Upper lobe of right lung (tissue), 1 donor: ENCODE data around the gene DLEC1. TPM values are rescaled to one million over a fixed set of nuclear protein-coding genes. Genes with fewer than 3 reads are reported as not detected.

Source experiments
- ATAC-seq: fragments of 200-7000 bp; cut with Tn5 transposase; one replicate; pipeline ENCODE4 v1.9.1; 2020; ENCODE audit warnings: mild to moderate bottlenecking, moderate library complexity
- DNase-seq: peaks from one replicate; pipeline ENCODE4 v3.0.0-alpha.2; 2020
- H3K27ac ChIP-seq: fragments of 200-600 bp; one replicate; pipeline ENCODE4 v1.8.0; 2022
- H3K27me3 ChIP-seq: fragments of 200-600 bp; one replicate; pipeline ENCODE4 v1.8.0; 2022; ENCODE audit warnings: mild to moderate bottlenecking
- H3K36me3 ChIP-seq: fragments of 200-600 bp; one replicate; pipeline ENCODE4 v1.8.0; 2022
- H3K4me1 ChIP-seq: fragments of 200-600 bp; one replicate; pipeline ENCODE4 v1.8.0; 2022
- H3K4me3 ChIP-seq: fragments of 200-600 bp; one replicate; pipeline ENCODE4 v1.8.0; 2022; ENCODE audit warnings: mild to moderate bottlenecking
- H3K9me3 ChIP-seq: fragments of 200-600 bp; one replicate; pipeline ENCODE4 v1.8.0; 2022
- CTCF ChIP-seq: fragments of 200-600 bp; IDR thresholded peaks from one replicate; pipeline ENCODE4 v1.8.0; 2022; ENCODE audit warnings: antibody characterized with exemption
- intact Hi-C: fragments of 100-400 bp; cut with DNase I; formaldehyde crosslinking; loops from one replicate; pipeline ENCODE4 v1.11.0; 2022
- total RNA-seq: library from RNA; stranded (reverse); fragmentation: NEBNext Ultra II Directional; extraction: Animal tissue kit (Norgen Biotek cat#: 25700); gene quantifications from one replicate; pipeline ENCODE4 v1.2.1, GENCODE V29; 2021
- donor health status: DM: no; HTN: yes; CAD: no; lungs with severe emphysema.

The DLEC1 gene
- total RNA-seq, 1 donor from 2014 or later, result 2.7 TPM

DNA sequence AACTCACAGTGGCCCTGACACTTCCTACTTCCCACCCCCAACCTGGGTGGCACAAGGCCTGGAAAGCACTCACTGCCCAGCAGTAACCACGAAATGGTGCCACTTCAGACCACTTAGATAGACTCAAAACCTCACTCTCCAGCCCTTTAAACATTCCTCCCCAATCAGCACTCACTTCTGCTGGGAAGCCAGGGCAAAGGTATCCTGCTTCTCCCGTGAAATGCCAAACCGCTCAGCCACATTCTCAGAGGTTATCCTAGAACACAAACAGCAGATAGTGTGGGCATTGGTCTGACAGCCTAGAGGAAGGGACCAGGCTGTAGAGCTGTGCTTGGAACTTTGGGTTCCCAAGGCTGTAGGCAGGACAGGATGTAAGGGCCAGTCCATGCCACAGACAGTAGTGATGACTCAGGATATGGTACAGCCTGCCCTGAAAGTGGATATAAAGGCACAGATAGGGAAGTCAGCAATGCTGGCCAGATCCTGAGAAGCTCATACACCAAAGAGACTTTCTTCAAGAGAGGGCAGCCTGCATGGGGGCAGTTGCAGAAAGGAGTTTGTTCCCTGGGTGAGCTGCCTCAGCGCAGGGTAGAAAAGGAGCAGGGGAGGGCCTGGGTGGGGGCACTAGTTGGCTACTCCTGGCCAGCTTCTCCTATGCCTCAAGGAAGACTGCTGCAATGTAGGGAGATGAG is 88.7 kb downstream of the DLEC1 start:
- peak; percentile 77 for DNase-seq
- ATAC-seq, result peak; percentile 80

DNA sequence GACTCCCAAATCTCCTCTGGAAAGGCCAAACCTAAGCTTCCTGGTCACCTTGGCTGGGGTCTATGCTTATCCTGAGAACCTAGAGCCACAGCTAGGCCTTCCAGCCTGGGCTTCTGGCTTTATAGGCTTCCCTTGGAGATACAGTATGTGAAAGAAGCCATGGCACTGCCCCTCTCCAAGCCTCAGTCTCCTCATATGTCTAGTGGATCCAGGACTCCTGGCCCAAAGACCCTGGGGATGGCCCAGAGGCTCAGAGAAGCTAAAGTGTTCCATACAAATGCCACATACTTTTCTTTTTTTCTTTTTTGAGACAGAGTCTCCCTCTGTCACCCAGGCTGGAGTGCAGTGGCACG is 89.3 kb downstream of the DLEC1 start:
- H3K4me3 ChIP-seq, result no peak overlapping the region
- H3K4me1 ChIP-seq, result peaks cover 8% of the 10 kb centered on the region
- peaks cover 100% of the 10 kb centered on the region for H3K36me3 ChIP-seq
- no peaks in the 10 kb centered on the region for H3K9me3 ChIP-seq
- ATAC-seq, result no peak
- TF ChIP-seq CTCF, result no peak
- no peak for DNase-seq
- H3K27me3 ChIP-seq, result no peaks in the 10 kb centered on the region
- intact Hi-C loops, result no loop called here
- peak overlapping the region; percentile 2 for H3K27ac ChIP-seq

More for the DNA sequence above, 88.7 kb downstream of the DLEC1 start:
- H3K27me3 ChIP-seq, result no peaks in the 10 kb centered on the region
- H3K27ac ChIP-seq, result peak overlapping the region; percentile 2
- no peak for TF ChIP-seq CTCF
- no peaks in the 10 kb centered on the region for H3K9me3 ChIP-seq
- H3K4me3 ChIP-seq, result no peak overlapping the region
- intact Hi-C loops, result no loop called here
- peaks cover 8% of the 10 kb centered on the region for H3K4me1 ChIP-seq
- H3K36me3 ChIP-seq, result peaks cover 100% of the 10 kb centered on the region

GRCh38 chr3:38129058-38129457 is 90.0 kb downstream of the DLEC1 start:
- no peaks in the 10 kb centered on the region for H3K9me3 ChIP-seq
- ATAC-seq, result no peak
- H3K4me3 ChIP-seq, result no peak overlapping the region
- peaks cover 8% of the 10 kb centered on the region for H3K4me1 ChIP-seq
- no peaks in the 10 kb centered on the region for H3K27me3 ChIP-seq
- DNase-seq, result no peak
- intact Hi-C loops, result no loop called here
- peak overlapping the region; percentile 32 for H3K27ac ChIP-seq
- H3K36me3 ChIP-seq, result peaks cover 100% of the 10 kb centered on the region
- no peak for TF ChIP-seq CTCF

DNA sequence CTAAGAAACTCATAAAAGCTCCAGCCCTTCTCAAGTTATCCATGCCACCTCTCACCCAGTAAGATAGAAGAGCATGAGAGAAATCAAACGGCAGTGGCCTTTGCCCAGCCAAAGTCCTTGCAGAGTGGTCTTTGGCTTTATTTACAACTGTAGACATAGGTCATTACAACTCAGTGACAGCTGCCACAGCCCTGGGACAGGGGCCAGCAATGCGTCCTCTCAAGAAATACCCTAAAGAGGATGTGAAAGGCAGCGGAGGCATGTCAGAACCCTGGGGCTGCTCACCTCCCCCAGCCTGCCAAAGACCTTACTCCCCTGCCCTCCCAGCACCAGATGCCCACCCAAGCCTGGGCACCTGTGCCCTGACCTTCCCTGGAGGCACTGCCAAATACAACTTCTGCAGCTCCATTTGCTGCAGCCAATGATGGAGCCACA is 91.6 kb downstream of the DLEC1 start:
- intact Hi-C loops, result no loop called here
- no peak for TF ChIP-seq CTCF
- Histone ChIP-seq H3K27me3 (no peaks in the 10 kb centered on the region), H3K4me1 (peaks cover 23% of the 10 kb centered on the region), H3K4me3 (no peak overlapping the region), H3K9me3 (no peaks in the 10 kb centered on the region), H3K27ac (no peak overlapping the region), H3K36me3 (peaks cover 95% of the 10 kb centered on the region)
- ATAC-seq (no peak), DNase-seq (no peak)

GRCh38 chr3:38131621-38132369 is 92.8 kb downstream of the DLEC1 start:
- Histone ChIP-seq H3K36me3 (peaks cover 83% of the 10 kb centered on the region), H3K27ac (no peak overlapping the region), H3K9me3 (no peaks in the 10 kb centered on the region), H3K4me1 (peaks cover 28% of the 10 kb centered on the region), H3K27me3 (no peaks in the 10 kb centered on the region), H3K4me3 (no peak overlapping the region)
- peak; percentile 30 for TF ChIP-seq CTCF
- DNase-seq, result peak; percentile 63
- intact Hi-C loops, result no loop called here
- no peak for ATAC-seq
